H1 (cell line): Measurements from ENCODE around the gene SCN11A. TPM values are rescaled to one million over a fixed set of nuclear protein-coding genes. Genes with fewer than 3 reads are reported as not detected.

ENCODE experiments used
- CTCF ChIA-PET: fragments of 300-600 bp; sonication (Branson Sonifier 250); formaldehyde crosslinking; loops from one replicate; lab custom pipeline; 2021; ENCODE audit not compliant: partially characterized antibody; lab: Charles Lee
- POLR2A ChIA-PET: fragments of 300-600 bp; sonication (Branson Sonifier 250); formaldehyde crosslinking; loops from one replicate; lab custom pipeline; 2021; ENCODE audit warnings: inconsistent platforms; ENCODE audit not compliant: partially characterized antibody; lab: Charles Lee
- DNase-seq, 2 experiments: peaks; one replicate each; pipeline versions ENCODE4 v3.0.0 to v3.0.0-alpha.2; 2010 to 2022; ENCODE audit warnings: low spot score in 2 of 2, low read depth in 1 of 2, mixed read lengths in 1 of 2
- FAIRE-seq: peaks from 2 replicates; lab custom pipeline; 2011; peaks lifted over from hg19 to GRCh38; lab: Jason Lieb, UNC
- H2AFZ ChIP-seq: 2 replicates; pipeline ENCODE4 v1.8.1; 2012; ENCODE audit warnings: low read length, inconsistent platforms
- H2AK5ac ChIP-seq: 2 replicates; pipeline ENCODE4 v1.6.1; 2013; ENCODE audit warnings: low read depth, low read length
- H2BK120ac ChIP-seq: replicated peaks from 2 replicates; pipeline ENCODE3; 2013; ENCODE audit warnings: low read depth, low read length, inconsistent platforms
- H2BK12ac ChIP-seq: 2 replicates; pipeline ENCODE4 v1.6.1; 2013; ENCODE audit warnings: low read depth, low read length
- H2BK15ac ChIP-seq: 2 replicates; pipeline ENCODE4 v1.6.1; 2013; ENCODE audit warnings: low read length
- H2BK20ac ChIP-seq: 2 replicates; pipeline ENCODE4 v1.6.1; 2013; ENCODE audit warnings: low read length
- H2BK5ac ChIP-seq: 2 replicates; pipeline ENCODE4 v1.6.1; 2013; ENCODE audit warnings: low read depth, low read length
- H3K14ac ChIP-seq: 2 replicates; pipeline ENCODE4 v1.6.1; 2013; ENCODE audit warnings: inconsistent platforms; ENCODE audit not compliant: insufficient read length
- H3K18ac ChIP-seq: 2 replicates; pipeline ENCODE4 v1.6.1; 2013; ENCODE audit warnings: low read length; ENCODE audit errors: extremely low read depth
- H3K23ac ChIP-seq: 2 replicates; pipeline ENCODE4 v1.6.1; 2013; ENCODE audit warnings: inconsistent platforms; ENCODE audit not compliant: insufficient read length
- H3K23me2 ChIP-seq: 2 replicates; pipeline ENCODE4 v1.6.1; 2013; ENCODE audit warnings: low read depth, low read length
- H3K27ac ChIP-seq: 2 replicates; pipeline ENCODE4 v1.6.1; 2011; ENCODE audit warnings: low read depth, low read length, inconsistent platforms
- H3K27me3 ChIP-seq, 4 experiments: replicated peaks in 1 of 4; 1 replicate in 1 of 4; 2 replicates in 3 of 4; pipeline versions ENCODE4 v1.6.1 to v1.8.1; 2011 to 2013; ENCODE audit warnings: low read length in 3 of 4, mild to moderate bottlenecking in 3 of 4, inconsistent platforms in 2 of 4, mixed read lengths in 2 of 4, moderate library complexity in 1 of 4; ENCODE audit not compliant: control insufficient read depth in 3 of 4, insufficient read depth in 3 of 4; ENCODE audit errors: extremely low read depth in 1 of 4
- H3K36me3 ChIP-seq, 4 experiments: 2 replicates each; pipeline versions ENCODE4 v1.6.1 to v1.8.1; 2011 to 2013; ENCODE audit warnings: mild to moderate bottlenecking in 4 of 4, low read length in 3 of 4, moderate library complexity in 2 of 4, control low read depth in 1 of 4, inconsistent platforms in 1 of 4; ENCODE audit not compliant: insufficient read depth in 4 of 4, control insufficient read depth in 2 of 4
- H3K4ac ChIP-seq: replicated peaks from 2 replicates; pipeline ENCODE3; 2013; ENCODE audit warnings: low read length, low read depth, mixed read lengths, inconsistent platforms; ENCODE audit not compliant: insufficient read length
- H3K4me1 ChIP-seq, 4 experiments: replicated peaks in 1 of 4; 1 replicate in 1 of 4; 2 replicates in 3 of 4; pipeline versions ENCODE4 v1.6.1 to v1.8.1; 2011 to 2013; ENCODE audit warnings: low read length in 3 of 4, inconsistent platforms in 2 of 4, mixed read lengths in 1 of 4; ENCODE audit not compliant: insufficient read depth in 4 of 4, control insufficient read depth in 3 of 4
- H3K4me2 ChIP-seq, 2 experiments: 2 replicates each; pipeline versions ENCODE4 v1.6.1 to v1.8.1; 2011 to 2013; ENCODE audit warnings: low read depth in 2 of 2, low read length in 2 of 2, control low read depth in 1 of 2, inconsistent platforms in 1 of 2, mild to moderate bottlenecking in 1 of 2; ENCODE audit not compliant: insufficient read depth in 1 of 2
- H3K4me3 ChIP-seq, 4 experiments: fragments of 200-600, 300-600 bp in 1 of 4; sonication (generic), shearing (Covaris generic), sonication (Bioruptor Twin) in 1 of 4; 2 replicates each; pipeline versions ENCODE4 v1.5.1 to v1.8.1; 2011 to 2016; ENCODE audit warnings: low read length in 4 of 4, low read depth in 3 of 4, control low read depth in 2 of 4, inconsistent platforms in 2 of 4, mild to moderate bottlenecking in 2 of 4, mixed read lengths in 1 of 4, moderate library complexity in 1 of 4; ENCODE audit not compliant: insufficient read depth in 2 of 4; ENCODE audit errors: extremely low read depth in 1 of 4
- H3K56ac ChIP-seq: replicated peaks from 2 replicates; pipeline ENCODE3; 2013; ENCODE audit warnings: low read depth, mild to moderate bottlenecking, mixed read lengths, low read length, inconsistent platforms; ENCODE audit not compliant: insufficient read length
- H3K79me1 ChIP-seq: 2 replicates; pipeline ENCODE4 v1.6.1; 2013; ENCODE audit warnings: low read depth, low read length, control low read depth
- H3K79me2 ChIP-seq, 2 experiments: 2 replicates each; pipeline versions ENCODE4 v1.6.1 to v1.8.1; 2012 to 2013; ENCODE audit warnings: low read length in 2 of 2, mild to moderate bottlenecking in 2 of 2, inconsistent platforms in 1 of 2; ENCODE audit not compliant: insufficient read depth in 2 of 2, control insufficient read depth in 1 of 2
- H3K9ac ChIP-seq, 4 experiments: replicated peaks in 1 of 4; 1 replicate in 1 of 4; 2 replicates in 3 of 4; pipeline versions ENCODE4 v1.6.1 to v1.8.1; 2011 to 2013; ENCODE audit warnings: low read depth in 3 of 4, low read length in 3 of 4, control low read depth in 2 of 4, mild to moderate bottlenecking in 2 of 4, moderate library complexity in 2 of 4, inconsistent platforms in 1 of 4; ENCODE audit errors: extremely low read depth in 1 of 4
- H3K9me3 ChIP-seq, 2 experiments: 2 replicates each; pipeline versions ENCODE4 v1.6.1 to v1.8.1; 2012 to 2013; ENCODE audit warnings: mild to moderate bottlenecking in 2 of 2, moderate library complexity in 2 of 2, control low read depth in 1 of 2, inconsistent platforms in 1 of 2, low read depth in 1 of 2, low read length in 1 of 2, mixed read lengths in 1 of 2; ENCODE audit not compliant: insufficient read depth in 2 of 2
- H4K20me1 ChIP-seq, 2 experiments: replicated peaks in 1 of 2; 2 replicates each; pipeline versions ENCODE3 to v1.8.1; 2011 to 2013; ENCODE audit warnings: inconsistent platforms in 2 of 2, low read length in 2 of 2, mild to moderate bottlenecking in 1 of 2; ENCODE audit not compliant: insufficient read depth in 2 of 2, control insufficient read depth in 1 of 2
- H4K5ac ChIP-seq: 2 replicates; pipeline ENCODE4 v1.6.1; 2013; ENCODE audit warnings: low read length, low read depth, mixed read lengths, inconsistent platforms; ENCODE audit not compliant: insufficient read length
- H4K8ac ChIP-seq: 2 replicates; pipeline ENCODE4 v1.8.0; 2013; ENCODE audit warnings: mild to moderate bottlenecking, moderate library complexity, low read length, inconsistent platforms; ENCODE audit not compliant: insufficient read depth; ENCODE audit errors: extremely low read depth
- H4K91ac ChIP-seq: replicated peaks from 2 replicates; pipeline ENCODE3; 2013; ENCODE audit warnings: low read length, mixed read lengths, inconsistent platforms; ENCODE audit not compliant: insufficient read length
- CHD2 ChIP-seq: IDR thresholded peaks from 2 replicates; pipeline ENCODE4 v1.6.1; 2012; ENCODE audit warnings: low read length, improper control_type of control experiment
- EP300 ChIP-seq, 2 experiments: IDR thresholded peaks; 1 replicate in 1 of 2; 2 replicates in 1 of 2; pipeline ENCODE4 v1.6.1; 2011 to 2012; ENCODE audit warnings: low read depth in 2 of 2, low read length in 2 of 2, mild to moderate bottlenecking in 2 of 2, borderline replicate concordance in 1 of 2, inconsistent platforms in 1 of 2, moderate library complexity in 1 of 2
- JUN ChIP-seq: IDR thresholded peaks from 2 replicates; pipeline ENCODE4 v1.6.1; 2011; ENCODE audit warnings: low read depth, mild to moderate bottlenecking, improper control_type of control experiment, low read length
- SP1 ChIP-seq: IDR thresholded peaks from 2 replicates; pipeline ENCODE4 v1.6.1; 2011; ENCODE audit warnings: low read depth, low read length
- SP4 ChIP-seq: IDR thresholded peaks from 2 replicates; pipeline ENCODE4 v1.6.1; 2012; ENCODE audit warnings: low read length, inconsistent platforms
- TCF12 ChIP-seq: IDR thresholded peaks from 2 replicates; pipeline ENCODE4 v1.6.1; 2011; ENCODE audit warnings: low read depth, mild to moderate bottlenecking, low read length
- WGBS, 2 experiments: shearing (Covaris generic) in 1 of 2; methylation state at CpG; one replicate each; pipeline versions ENCODE4 v1.1.6 to v1.1.7; 2013 to 2015; ENCODE audit warnings: low lambda C conversion rate in 2 of 2, mixed read lengths in 2 of 2, inconsistent platforms in 1 of 2, low coverage in 1 of 2, missing lambda C conversion rate in 1 of 2; ENCODE audit not compliant: insufficient replicate concordance in 2 of 2, insufficient coverage in 1 of 2, insufficient read length in 1 of 2; ENCODE audit errors: extremely low coverage in 1 of 2, missing lambda C conversion rate in 1 of 2; 5-methylcytosine and 5-hydroxymethylcytosine counted together
- polyA plus RNA-seq, 7 experiments: library from polyadenylated mRNA; depleted of rRNA in 3 of 7; stranded (reverse) in 5 of 7; unstranded in 2 of 7; fragments of >200 nt in 5 of 7; fragments of 200-250 nt in 2 of 7; gene quantifications; 1 replicate in 5 of 7; 2 replicates in 1 of 7; 4 replicates in 1 of 7; pipeline versions ENCODE4 v1.2.1 to v1.2.3, GENCODE V29; 2011 to 2013; ENCODE audit warnings: missing spikeins in 2 of 7, mixed read lengths in 2 of 7
- total RNA-seq: library from RNA; stranded (reverse); fragmentation: NEBNext Ultra II Directional; extraction: Animal tissue kit (Norgen Biotek cat#: 25700); gene quantifications from 2 replicates; pipeline ENCODE4 v1.2.1, GENCODE V29; 2021

Gene SCN11A
- total and polyA plus RNA-seq, 2 of the 8 experiments (the other 6 are each of a cell fraction or from before 2014, with no cell fraction given), result 0.11 to 0.21 TPM

DNA sequence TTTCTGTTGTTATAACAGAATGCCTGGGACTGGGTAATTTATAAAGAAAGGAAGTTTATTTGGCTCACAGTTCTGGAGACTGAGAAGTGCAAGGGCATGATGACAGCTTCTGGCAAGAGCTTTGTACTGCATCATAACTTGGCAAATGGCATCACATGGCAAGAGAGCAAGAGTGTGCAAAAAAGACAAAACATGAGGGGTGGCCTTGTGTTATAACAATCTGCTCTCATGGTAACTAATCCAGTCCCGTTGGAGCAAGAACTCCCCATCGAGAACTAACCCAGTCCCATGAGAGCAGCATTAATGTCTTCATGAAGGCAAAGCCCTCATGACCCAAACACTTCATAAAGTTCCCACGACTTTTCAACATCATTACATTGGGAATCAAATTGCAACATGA lies 23.2 kb downstream of the SCN11A start:
- no peak for FAIRE-seq
- no peak overlapping the region for H2BK5ac ChIP-seq

More for the DNA sequence above, 23.2 kb downstream of the SCN11A start:
- no peak overlapping the region for H2AK5ac ChIP-seq
- H3K79me1 ChIP-seq, result no peaks in the 10 kb centered on the region
- no peak overlapping the region for H2BK15ac ChIP-seq
- H3K9ac ChIP-seq, result no peak overlapping the region
- no peak overlapping the region for H4K5ac ChIP-seq
- POLR2A ChIA-PET, result no interaction called here
- H3K14ac ChIP-seq, result no peak overlapping the region
- H3K4ac ChIP-seq, result no peak overlapping the region
- H3K18ac ChIP-seq, result no peak overlapping the region
- no peak for DNase-seq
- no peaks in the 10 kb centered on the region for H3K23me2 ChIP-seq
- no peak overlapping the region for H2BK20ac ChIP-seq
- CTCF ChIA-PET, result interaction anchor here (1.3 to 7.4 kb wide), 3 partner anchors 28 to 290 kb away, joined by 3 to 60 read pairs (median 4); no protein-coding TSS in a partner anchor
- no peak overlapping the region for H3K23ac ChIP-seq
- H2BK12ac ChIP-seq, result no peak overlapping the region
- no peak overlapping the region for H2AFZ ChIP-seq
- no peak overlapping the region for H4K91ac ChIP-seq
- no peaks in the 10 kb centered on the region for H3K9me3 ChIP-seq
- 84% methylated on average over 3 of the region's 3 CpGs; no CpG with 5 or more reads in 1 of the 2 experiments for WGBS, 2 experiments
- no peak overlapping the region for H2BK120ac ChIP-seq
- H3K56ac ChIP-seq, result no peak overlapping the region
- no peaks in the 10 kb centered on the region for H4K20me1 ChIP-seq
- no peak for TF ChIP-seq JUN
- TF ChIP-seq SP4, result no peak
- no peak for TF ChIP-seq SP1
- no peak for TF ChIP-seq CHD2
- no peak for TF ChIP-seq EP300 (IDR thresholded peaks at IDR 0.05; ENCODE audit: borderline replicate concordance in 1 of 2, low read depth in 2 of 2, low read length in 2 of 2)
- TF ChIP-seq TCF12, result no peak
- H4K8ac ChIP-seq, result no peak overlapping the region
- H3K4me3 ChIP-seq, result no peak overlapping the region
- no peaks in the 10 kb centered on the region for H3K27me3 ChIP-seq
- no peak overlapping the region for H3K4me2 ChIP-seq
- no peaks in the 10 kb centered on the region for H3K4me1 ChIP-seq
- H3K79me2 ChIP-seq, result no peaks in the 10 kb centered on the region
- H3K27ac ChIP-seq, result no peak overlapping the region
- no peaks in the 10 kb centered on the region for H3K36me3 ChIP-seq
